ENCODE results near the gene SAMM50.

SAMM50 gene

DNA sequence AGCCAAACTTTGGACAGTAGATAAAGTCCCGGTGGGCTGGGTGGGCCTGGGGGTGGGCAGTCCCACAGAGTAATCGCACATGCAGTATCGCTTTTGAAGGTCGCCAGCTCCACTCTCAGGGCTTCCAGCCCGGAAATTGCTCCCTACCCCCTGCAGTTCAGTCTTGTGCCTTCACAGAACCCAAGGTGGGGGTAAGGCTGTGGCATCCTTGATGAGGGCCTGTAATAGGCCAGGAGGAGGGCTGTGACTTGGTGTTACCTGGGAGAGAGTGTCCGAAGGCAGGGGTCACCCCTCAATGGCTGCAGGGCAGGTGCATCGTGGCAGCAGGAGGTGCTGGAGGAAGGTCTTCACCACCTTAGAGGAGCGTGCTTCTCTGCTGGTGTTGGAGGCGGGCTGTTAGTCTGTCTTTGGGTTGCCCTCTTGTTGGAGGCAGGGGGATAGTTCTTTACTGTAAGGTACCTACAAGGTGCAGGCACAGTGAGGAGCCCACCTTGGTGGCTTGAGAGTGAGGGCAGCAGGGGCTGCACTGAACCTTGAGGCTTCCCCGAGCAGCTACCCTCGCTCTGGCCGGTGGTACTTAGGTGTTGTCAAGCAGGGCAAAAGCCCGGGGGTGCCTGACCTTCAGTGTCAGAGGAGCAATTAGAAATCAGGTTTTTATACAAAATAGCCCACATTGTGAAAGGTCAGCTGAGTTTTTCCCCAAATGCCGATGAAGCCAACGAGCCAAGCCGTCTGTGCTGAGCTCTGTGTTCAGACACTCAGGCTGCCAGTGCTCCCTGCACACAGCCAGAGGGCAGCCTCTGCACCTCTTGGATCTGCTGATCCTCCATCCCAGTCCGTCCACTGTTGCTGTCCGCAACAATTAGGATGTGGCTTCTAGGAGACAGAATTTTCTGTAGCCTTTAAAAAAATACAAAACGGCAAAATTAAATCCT, 21.9 kb downstream of the SAMM50 start:
- DNase-seq (ENCODE audit: low read depth) = no peak

GRCh38 chr22:43978558-43978957, 23.3 kb downstream of the SAMM50 start:
- DNase-seq (ENCODE audit: low read depth) = no peak

DNA sequence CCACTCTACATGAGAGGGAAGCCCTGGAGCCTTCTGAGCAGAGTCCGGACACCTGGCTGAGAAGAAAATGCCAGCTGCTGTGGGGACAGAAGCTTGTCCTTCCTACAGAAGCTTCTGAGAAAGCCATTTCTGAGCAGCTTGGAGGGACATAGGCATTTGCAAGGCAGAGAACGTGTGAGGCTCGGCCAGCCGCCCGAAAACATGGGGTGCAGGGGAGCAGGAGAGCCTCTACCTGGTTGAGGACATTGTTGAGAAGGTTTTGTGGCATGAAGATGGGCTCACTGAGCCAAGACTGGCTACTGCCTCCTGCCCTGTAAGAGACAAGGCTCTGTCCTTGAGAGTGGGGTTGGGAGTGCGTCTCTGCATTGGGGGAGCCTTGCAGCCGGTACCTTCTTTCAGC, 25.3 kb downstream of the SAMM50 start:
- no peak for DNase-seq (ENCODE audit: low read depth)

- DNase-seq (ENCODE audit: low read depth) = no peak
Measured at GRCh38 chr22:43980996-43981395, 25.8 kb downstream of the SAMM50 start.

- no peak for DNase-seq (ENCODE audit: low read depth)
Measured at GRCh38 chr22:43983808-43984207, 28.6 kb downstream of the SAMM50 start.

- DNase-seq (ENCODE audit: low read depth) = no peak
Measured at GRCh38 chr22:43985532-43985931, 30.3 kb downstream of the SAMM50 start.

DNA sequence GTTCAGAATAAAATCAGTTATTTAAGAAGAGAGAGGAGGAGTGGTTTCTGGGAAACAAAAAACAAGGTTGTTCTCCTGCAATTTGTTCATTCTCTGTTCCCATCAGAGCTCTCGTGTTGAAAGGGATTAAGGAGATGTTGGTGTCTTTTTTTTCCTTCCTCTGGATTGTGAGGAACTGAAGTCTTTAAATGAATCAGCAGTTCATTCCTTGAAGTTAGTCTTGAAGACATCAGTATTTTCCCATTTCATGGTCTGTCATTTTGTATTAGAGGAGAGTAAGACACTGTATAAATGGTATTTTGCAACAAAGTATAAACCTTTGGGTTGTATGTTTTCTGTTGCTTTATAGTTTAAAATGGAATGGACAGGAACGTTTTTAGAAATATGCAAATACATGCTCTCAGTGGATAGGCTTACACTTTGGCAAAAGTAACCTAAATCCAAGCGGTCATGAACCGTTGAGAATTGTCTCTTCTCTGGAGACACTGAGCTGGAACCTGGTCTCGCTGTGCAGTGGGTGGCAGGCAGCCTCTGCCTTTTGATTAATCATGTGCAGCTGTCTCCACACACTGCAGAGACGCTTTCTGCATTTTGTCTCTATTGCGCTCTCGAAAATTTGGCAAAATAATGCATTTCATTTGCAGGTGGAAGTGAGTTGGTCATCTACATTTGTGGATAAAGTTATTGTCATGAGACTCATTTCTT, 33.0 kb downstream of the SAMM50 start:
- DNase-seq (ENCODE audit: low read depth) = no peak

GRCh38 chr22:43988960-43989359, 33.7 kb downstream of the SAMM50 start:
- no peak for DNase-seq (ENCODE audit: low read depth)

- no peak for DNase-seq (ENCODE audit: low read depth)
Measured at GRCh38 chr22:43990044-43990443, 34.8 kb downstream of the SAMM50 start.

GRCh38 chr22:43991316-43992020, 36.2 kb downstream of the SAMM50 start:
- no peak for DNase-seq (ENCODE audit: low read depth)

- no peak for DNase-seq (ENCODE audit: low read depth)
Measured at GRCh38 chr22:43992331-43992821, 37.1 kb downstream of the SAMM50 start.

GRCh38 chr22:43993072-43993760, 38.0 kb downstream of the SAMM50 start:
- peak; percentile 16 for DNase-seq (ENCODE audit: low read depth)

DNA sequence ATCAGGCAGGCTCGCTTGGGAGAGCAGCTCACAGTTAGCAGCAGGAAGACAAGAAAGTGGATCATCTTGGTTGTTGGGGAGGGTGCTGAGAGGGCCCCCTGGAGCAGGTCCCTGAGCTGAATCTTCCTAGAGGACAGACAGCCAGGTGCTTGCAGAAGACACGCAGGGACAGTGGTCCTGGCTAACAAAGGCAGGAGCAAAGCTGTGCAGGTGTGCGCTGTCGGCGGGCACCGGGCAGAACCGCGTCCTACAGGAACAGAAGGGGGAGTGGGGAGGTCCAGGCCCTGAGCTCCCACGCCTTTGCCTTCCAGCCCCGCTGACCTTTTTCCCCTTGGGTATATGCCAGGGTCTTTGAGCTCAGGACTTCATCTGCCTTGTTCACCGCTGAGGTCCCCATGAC, 38.8 kb downstream of the SAMM50 start:
- DNase-seq (ENCODE audit: low read depth) = no peak

DNA sequence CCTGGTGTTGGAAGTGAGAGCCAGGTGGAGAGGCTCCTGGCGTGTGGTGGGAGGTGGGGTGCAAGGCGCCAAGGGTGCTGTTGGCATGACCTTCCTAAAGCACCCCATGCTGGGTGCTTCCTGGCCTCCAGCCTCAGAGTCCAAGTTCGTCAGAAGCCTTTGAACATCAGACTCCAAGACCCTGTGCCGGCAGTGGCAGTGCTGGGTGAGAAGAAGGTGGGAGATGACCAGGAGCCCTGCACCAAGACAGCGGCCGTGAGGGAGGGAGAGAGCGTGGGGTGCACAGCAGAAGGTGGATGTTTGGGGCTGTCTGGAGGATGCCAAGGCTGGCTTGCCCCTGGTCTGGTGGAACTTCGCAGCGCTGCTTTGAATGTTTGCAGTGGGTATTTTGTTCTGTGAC, 39.2 kb downstream of the SAMM50 start:
- DNase-seq (ENCODE audit: low read depth) = no peak

- DNase-seq (ENCODE audit: low read depth) = no peak
Measured at GRCh38 chr22:43995057-43995685, 39.9 kb downstream of the SAMM50 start.

GRCh38 chr22:43995798-43996169, 40.5 kb downstream of the SAMM50 start:
- DNase-seq (ENCODE audit: low read depth) = no peak

DNA sequence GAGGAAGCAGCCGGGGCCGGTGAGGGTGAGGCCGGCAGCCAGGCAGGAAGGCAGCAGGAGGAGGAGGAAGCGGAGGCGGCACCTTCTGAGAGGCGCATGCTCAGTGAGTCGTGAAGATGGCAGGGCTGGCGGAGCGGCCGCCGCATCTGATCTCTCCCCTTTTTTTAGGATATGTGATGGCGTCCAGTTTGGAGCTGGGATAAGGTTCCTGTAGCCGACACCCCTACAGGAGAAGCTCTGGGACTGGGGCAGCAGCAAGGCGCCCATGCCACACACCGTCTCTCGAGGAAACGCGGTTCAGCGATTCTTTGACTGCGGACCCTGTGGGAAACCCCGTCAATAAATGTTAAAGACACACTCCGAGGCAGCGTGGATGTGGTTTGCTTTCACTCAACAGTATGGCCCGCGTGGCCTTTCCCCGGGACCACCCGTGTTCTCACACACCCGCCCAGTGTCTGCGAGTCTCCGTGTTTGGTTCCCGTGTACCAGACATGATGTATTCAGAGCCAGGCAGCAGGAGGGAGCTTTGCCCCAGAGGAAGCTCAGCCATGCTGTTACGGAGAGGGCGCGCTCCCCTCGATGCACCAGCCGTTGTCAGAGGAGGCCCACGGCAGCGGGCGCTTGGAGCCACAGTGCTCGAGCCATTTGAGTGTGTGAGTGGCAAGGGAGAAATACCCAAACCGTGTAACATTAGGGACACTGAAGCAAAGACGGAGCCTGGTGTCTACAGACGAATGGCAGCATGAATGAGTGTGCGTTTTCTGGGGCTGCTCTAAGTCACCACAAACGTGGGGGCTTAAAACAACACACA, 41.1 kb downstream of the SAMM50 start:
- DNase-seq (ENCODE audit: low read depth) = peak; percentile 61

GRCh38 chr22:43996981-43997265, 41.7 kb downstream of the SAMM50 start:
- no peak for DNase-seq (ENCODE audit: low read depth)

GRCh38 chr22:43998679-43999264, 43.5 kb downstream of the SAMM50 start:
- DNase-seq (ENCODE audit: low read depth) = no peak

DNA sequence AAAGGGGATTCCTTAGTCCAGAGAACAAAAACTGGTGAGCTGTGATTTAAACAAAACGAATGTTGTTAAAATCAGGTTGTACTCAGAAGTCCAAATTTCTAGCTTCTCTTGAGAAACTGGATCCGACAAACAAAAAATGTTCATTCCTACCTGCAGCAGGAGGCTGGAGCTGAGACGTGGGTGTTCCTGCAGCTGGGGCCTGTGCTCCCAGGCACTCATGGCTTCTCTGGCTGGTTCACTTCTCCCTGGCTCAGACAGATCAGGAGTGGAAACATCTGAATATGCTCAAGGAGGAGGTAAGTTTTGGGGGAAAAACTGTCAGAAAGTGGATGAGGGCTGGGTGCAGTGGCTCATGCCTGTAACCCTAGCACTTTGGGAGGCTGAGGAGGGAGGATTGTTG, 44.1 kb downstream of the SAMM50 start:
- no peak for DNase-seq (ENCODE audit: low read depth)
